ENCODE results near the gene FIBIN.
"Not testable (repeated sequence)": the region's sequence is repeated elsewhere in the genome, so short reads cannot be mapped to it uniquely, and the experiment has no call there.

Gene FIBIN

GRCh38 chr11:26976389-26976788, 17.5 kb upstream of the FIBIN start:
- in situ Hi-C loops (cut with HindIII; ENCODE audit: low sequenced_read_pairs): no loop called here

- in situ Hi-C loops (cut with HindIII; ENCODE audit: low sequenced_read_pairs): not testable (repeated sequence)
Measured at GRCh38 chr11:26977209-26977608, 16.7 kb upstream of the FIBIN start.

GRCh38 chr11:26983645-26984044, 10.3 kb upstream of the FIBIN start:
- in situ Hi-C loops (cut with HindIII; ENCODE audit: low sequenced_read_pairs): no loop called here

GRCh38 chr11:26985470-26985869, 8.4 kb upstream of the FIBIN start:
- in situ Hi-C loops (cut with HindIII; ENCODE audit: low sequenced_read_pairs): no loop called here

- in situ Hi-C loops (cut with HindIII; ENCODE audit: low sequenced_read_pairs): no loop called here
Measured at GRCh38 chr11:26985943-26986342, 8.0 kb upstream of the FIBIN start.

- in situ Hi-C loops (cut with HindIII; ENCODE audit: low sequenced_read_pairs): no loop called here
Measured at GRCh38 chr11:26987272-26987671, 6.6 kb upstream of the FIBIN start.

- in situ Hi-C loops (cut with HindIII; ENCODE audit: low sequenced_read_pairs): no loop called here
Measured at GRCh38 chr11:26987731-26988130, 6.2 kb upstream of the FIBIN start.

- in situ Hi-C loops (cut with HindIII; ENCODE audit: low sequenced_read_pairs): no loop called here
Measured at GRCh38 chr11:26992031-26992541, 1.8 kb upstream of the FIBIN start.

- in situ Hi-C loops (cut with HindIII; ENCODE audit: low sequenced_read_pairs): no loop called here
Measured at GRCh38 chr11:26994631-26995095, 751 bp downstream of the FIBIN start.

- in situ Hi-C loops (cut with HindIII; ENCODE audit: low sequenced_read_pairs): no loop called here
Measured at GRCh38 chr11:26995701-26996460, 2.0 kb downstream of the FIBIN start.

- in situ Hi-C loops (cut with HindIII; ENCODE audit: low sequenced_read_pairs): no loop called here
Measured at GRCh38 chr11:26997378-26997777, 3.5 kb downstream of the FIBIN start.

- in situ Hi-C loops (cut with HindIII; ENCODE audit: low sequenced_read_pairs): not testable (repeated sequence)
Measured at GRCh38 chr11:27001136-27001730, 7.3 kb downstream of the FIBIN start.

GRCh38 chr11:27002431-27002830, 8.5 kb downstream of the FIBIN start:
- in situ Hi-C loops (cut with HindIII; ENCODE audit: low sequenced_read_pairs): no loop called here

- in situ Hi-C loops (cut with HindIII; ENCODE audit: low sequenced_read_pairs): no loop called here
Measured at GRCh38 chr11:27002838-27003237, 8.9 kb downstream of the FIBIN start.

- in situ Hi-C loops (cut with HindIII; ENCODE audit: low sequenced_read_pairs): no loop called here
Measured at GRCh38 chr11:27004103-27004502, 10.2 kb downstream of the FIBIN start.

GRCh38 chr11:27008811-27009535, 15.1 kb downstream of the FIBIN start:
- in situ Hi-C loops (cut with HindIII; ENCODE audit: low sequenced_read_pairs): no loop called here

GRCh38 chr11:27011560-27012233, 17.8 kb downstream of the FIBIN start:
- in situ Hi-C loops (cut with HindIII; ENCODE audit: low sequenced_read_pairs): no loop called here

GRCh38 chr11:27012234-27012921, 18.5 kb downstream of the FIBIN start:
- in situ Hi-C loops (cut with HindIII; ENCODE audit: low sequenced_read_pairs): no loop called here

- in situ Hi-C loops (cut with HindIII; ENCODE audit: low sequenced_read_pairs): no loop called here
Measured at GRCh38 chr11:27013781-27014361, 20.0 kb downstream of the FIBIN start.

- in situ Hi-C loops (cut with HindIII; ENCODE audit: low sequenced_read_pairs): no loop called here
Measured at GRCh38 chr11:27018902-27019529, 25.1 kb downstream of the FIBIN start.
